A673 (cell line): Measurements from ENCODE around the gene DDX55.

ENCODE experiments used
- EZH2 ChIP-seq: fragments of 200-600 bp; sonication (generic); IDR thresholded peaks from 2 replicates; pipeline ENCODE4 v1.6.1; 2017; ENCODE audit warnings: borderline replicate concordance, low read depth, mild to moderate bottlenecking, mixed read lengths, antibody characterized with exemption, low read length; ENCODE audit not compliant: poor library complexity, severe bottlenecking
- TF ChIP-seq, protein P1 (sequence below): fragments of 300-800, 200-600 bp; sonication (generic); conservative IDR thresholded peaks from 2 replicates; pipeline ENCODE4 v1.5.1; 2017; ENCODE audit warnings: low read depth, mild to moderate bottlenecking, antibody characterized with exemption, low read length, moderate library complexity, mixed read lengths

DNA sequence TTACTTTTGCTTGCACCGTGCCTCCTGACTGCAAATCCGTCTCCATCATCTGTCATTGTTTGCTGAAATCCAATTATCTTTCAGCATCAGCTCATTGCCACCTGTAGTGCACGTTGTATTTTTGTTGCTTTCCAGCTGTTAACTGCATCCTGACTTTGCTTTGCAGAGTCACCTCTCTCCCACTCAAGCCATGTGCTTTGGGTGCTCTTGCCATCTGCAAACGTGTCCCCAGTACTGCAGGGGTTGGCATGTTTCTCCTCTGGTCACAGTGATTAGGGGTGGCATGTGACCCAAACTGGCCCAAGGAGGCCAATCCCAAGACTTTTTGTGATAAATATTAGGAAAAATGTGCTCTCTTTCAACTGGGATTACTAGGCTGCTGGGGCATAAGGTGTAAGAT is 28.0 kb upstream of the DDX55 start:
- TF ChIP-seq, protein P1, sequence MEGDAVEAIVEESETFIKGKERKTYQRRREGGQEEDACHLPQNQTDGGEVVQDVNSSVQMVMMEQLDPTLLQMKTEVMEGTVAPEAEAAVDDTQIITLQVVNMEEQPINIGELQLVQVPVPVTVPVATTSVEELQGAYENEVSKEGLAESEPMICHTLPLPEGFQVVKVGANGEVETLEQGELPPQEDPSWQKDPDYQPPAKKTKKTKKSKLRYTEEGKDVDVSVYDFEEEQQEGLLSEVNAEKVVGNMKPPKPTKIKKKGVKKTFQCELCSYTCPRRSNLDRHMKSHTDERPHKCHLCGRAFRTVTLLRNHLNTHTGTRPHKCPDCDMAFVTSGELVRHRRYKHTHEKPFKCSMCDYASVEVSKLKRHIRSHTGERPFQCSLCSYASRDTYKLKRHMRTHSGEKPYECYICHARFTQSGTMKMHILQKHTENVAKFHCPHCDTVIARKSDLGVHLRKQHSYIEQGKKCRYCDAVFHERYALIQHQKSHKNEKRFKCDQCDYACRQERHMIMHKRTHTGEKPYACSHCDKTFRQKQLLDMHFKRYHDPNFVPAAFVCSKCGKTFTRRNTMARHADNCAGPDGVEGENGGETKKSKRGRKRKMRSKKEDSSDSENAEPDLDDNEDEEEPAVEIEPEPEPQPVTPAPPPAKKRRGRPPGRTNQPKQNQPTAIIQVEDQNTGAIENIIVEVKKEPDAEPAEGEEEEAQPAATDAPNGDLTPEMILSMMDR, result no peak
- no peak for TF ChIP-seq EZH2
